OCI-LY7 (cell line): ENCODE measurements around the gene DNM3. TPM values are rescaled to one million over a fixed set of nuclear protein-coding genes. Genes with fewer than 3 reads are reported as not detected.

ENCODE experiments used
- BruUV-seq: library from RNA; stranded (reverse); fragments of 400-500 nt; replicated peaks from 2 replicates; lab custom pipeline; 2021; lab: Mats Ljungman, UMichigan
- CTCF ChIA-PET: fragments of 300-600 bp; sonication (Branson Sonifier 250); formaldehyde crosslinking; loops from one replicate; lab custom pipeline; 2022; ENCODE audit warnings: antibody characterized with exemption; ENCODE audit not compliant: unreplicated experiment; lab: Charles Lee
- POLR2A ChIA-PET: fragments of 300-600 bp; sonication (Branson Sonifier 250); formaldehyde crosslinking; loops from one replicate; lab custom pipeline; 2022; ENCODE audit warnings: antibody characterized with exemption; lab: Charles Lee
- DNase-seq: peaks from one replicate; pipeline ENCODE4 v3.0.0-alpha.2; 2015; ENCODE audit warnings: low spot score
- H2AFZ ChIP-seq: fragments of 200-600 bp; sonication (generic), shearing (Covaris generic); 2 replicates; pipeline ENCODE4 v1.6.1; 2014; ENCODE audit warnings: mild to moderate bottlenecking, antibody characterized with exemption, low read length, moderate library complexity
- H3K27ac ChIP-seq: fragments of 200-600 bp; sonication (generic); 2 replicates; pipeline ENCODE4 v1.5.1; 2014; ENCODE audit warnings: mixed run types, low read depth, mild to moderate bottlenecking, moderate library complexity, low read length, inconsistent platforms; ENCODE audit not compliant: poor library complexity, severe bottlenecking
- H3K36me3 ChIP-seq: fragments of 200-600 bp; sonication (generic); 2 replicates; pipeline ENCODE4 v1.6.1; 2014; ENCODE audit warnings: mild to moderate bottlenecking, antibody characterized with exemption, low read length, moderate library complexity, mixed read lengths; ENCODE audit not compliant: insufficient read depth
- H3K4me1 ChIP-seq: fragments of 200-600 bp; sonication (generic); 2 replicates; pipeline ENCODE4 v1.5.1; 2014; ENCODE audit warnings: mild to moderate bottlenecking, low read length; ENCODE audit not compliant: insufficient read depth, poor library complexity, severe bottlenecking
- H3K4me2 ChIP-seq: fragments of 200-600 bp; sonication (generic); 2 replicates; pipeline ENCODE4 v1.6.1; 2014; ENCODE audit warnings: mild to moderate bottlenecking, low read length
- H3K4me3 ChIP-seq: fragments of 200-600 bp; sonication (generic); 2 replicates; pipeline ENCODE4 v1.5.1; 2014; ENCODE audit warnings: mild to moderate bottlenecking, low read depth, low read length; ENCODE audit not compliant: poor library complexity, severe bottlenecking
- H3K79me2 ChIP-seq: fragments of 200-600 bp; sonication (generic); 2 replicates; pipeline ENCODE4 v1.6.1; 2016; ENCODE audit warnings: low read depth, mild to moderate bottlenecking, low read length, moderate library complexity, mixed read lengths; ENCODE audit not compliant: insufficient read depth
- H3K9me2 ChIP-seq: fragments of 200-600 bp; sonication (generic); 2 replicates; pipeline ENCODE4 v1.6.1; 2016; ENCODE audit warnings: mild to moderate bottlenecking, low read length, mixed read lengths; ENCODE audit not compliant: insufficient read depth
- H3K9me3 ChIP-seq: fragments of 200-600 bp; sonication (generic); 2 replicates; pipeline ENCODE4 v1.6.1; 2014; ENCODE audit warnings: mild to moderate bottlenecking, mixed run types, low read length, mixed read lengths
- H4K20me1 ChIP-seq: fragments of 200-600 bp; sonication (generic); 2 replicates; pipeline ENCODE4 v1.6.1; 2014; ENCODE audit warnings: mild to moderate bottlenecking, antibody characterized with exemption, low read length, moderate library complexity, mixed read lengths; ENCODE audit not compliant: insufficient read depth
- EZH2phosphoT487 ChIP-seq: fragments of 200-600 bp; sonication (generic); IDR thresholded peaks from 2 replicates; pipeline ENCODE4 v1.6.1; 2018; ENCODE audit warnings: low read depth, borderline replicate concordance, mild to moderate bottlenecking, mixed run types, antibody characterized with exemption, low read length, moderate library complexity, mixed read lengths
- intact Hi-C: fragments of 100-400 bp; cut with micrococcal nuclease; formaldehyde crosslinking; loops from one replicate; pipeline ENCODE4 v1.10.0; 2022; ENCODE audit not compliant: unreplicated experiment
- total RNA-seq, 2 experiments: library from RNA; depleted of rRNA in 1 of 2; stranded (reverse); fragments of >200 nt in 1 of 2; shearing (Covaris generic) in 1 of 2; gene quantifications; 2 replicates each; pipeline ENCODE4 v1.2.3, GENCODE V29; 2014 to 2022
- TF ChIP-seq, protein P1 (sequence below): fragments of 200-600 bp; sonication (generic); conservative IDR thresholded peaks from 2 replicates; pipeline ENCODE4 v1.5.1; 2014; ENCODE audit warnings: mild to moderate bottlenecking, antibody characterized with exemption, low read length, moderate library complexity, mixed read lengths

The DNM3 gene
- total RNA-seq, 2 experiments from 2014 or later = 0.47 to 0.61 TPM

DNA sequence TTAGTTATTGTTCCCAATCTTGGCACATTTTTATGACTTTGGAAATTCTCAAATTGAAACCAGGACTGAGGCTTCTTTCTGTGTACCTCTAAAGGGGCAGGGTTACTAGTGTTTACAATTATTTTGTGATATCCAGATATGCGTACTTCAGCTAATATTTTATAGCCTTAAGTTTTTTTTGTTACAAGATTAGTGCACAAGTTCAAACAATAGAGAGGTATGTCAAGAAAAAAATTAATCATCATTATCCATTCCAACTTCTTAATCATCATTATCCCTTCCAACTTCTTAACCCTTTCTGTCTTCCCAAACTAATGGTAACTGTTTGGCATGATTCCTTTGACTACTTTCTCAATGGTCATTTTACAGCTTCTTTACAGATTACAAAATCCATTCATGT, 306.2 kb downstream of the DNM3 start:
- no peak overlapping the region for H3K4me2 ChIP-seq
- no peak for DNase-seq
- H3K79me2 ChIP-seq = no peaks in the 10 kb centered on the region
- ChIA-PET POLR2A (interaction anchor here (0.9 kb wide), 2 partner anchors 8 to 212 kb away, joined by 3 read pairs; no protein-coding TSS in a partner anchor), CTCF (no interaction called here)
- intact Hi-C loops = no loop called here
- H4K20me1 ChIP-seq = no peaks in the 10 kb centered on the region
- TF ChIP-seq, protein P1, sequence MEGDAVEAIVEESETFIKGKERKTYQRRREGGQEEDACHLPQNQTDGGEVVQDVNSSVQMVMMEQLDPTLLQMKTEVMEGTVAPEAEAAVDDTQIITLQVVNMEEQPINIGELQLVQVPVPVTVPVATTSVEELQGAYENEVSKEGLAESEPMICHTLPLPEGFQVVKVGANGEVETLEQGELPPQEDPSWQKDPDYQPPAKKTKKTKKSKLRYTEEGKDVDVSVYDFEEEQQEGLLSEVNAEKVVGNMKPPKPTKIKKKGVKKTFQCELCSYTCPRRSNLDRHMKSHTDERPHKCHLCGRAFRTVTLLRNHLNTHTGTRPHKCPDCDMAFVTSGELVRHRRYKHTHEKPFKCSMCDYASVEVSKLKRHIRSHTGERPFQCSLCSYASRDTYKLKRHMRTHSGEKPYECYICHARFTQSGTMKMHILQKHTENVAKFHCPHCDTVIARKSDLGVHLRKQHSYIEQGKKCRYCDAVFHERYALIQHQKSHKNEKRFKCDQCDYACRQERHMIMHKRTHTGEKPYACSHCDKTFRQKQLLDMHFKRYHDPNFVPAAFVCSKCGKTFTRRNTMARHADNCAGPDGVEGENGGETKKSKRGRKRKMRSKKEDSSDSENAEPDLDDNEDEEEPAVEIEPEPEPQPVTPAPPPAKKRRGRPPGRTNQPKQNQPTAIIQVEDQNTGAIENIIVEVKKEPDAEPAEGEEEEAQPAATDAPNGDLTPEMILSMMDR = no peak
- TF ChIP-seq EZH2phosphoT487 = no peak
- no peak overlapping the region for H2AFZ ChIP-seq
- H3K9me2 ChIP-seq = no peaks in the 10 kb centered on the region
- no peaks in the 10 kb centered on the region for H3K36me3 ChIP-seq
- BruUV-seq = no TSS peak
- no peaks in the 10 kb centered on the region for H3K4me1 ChIP-seq
- H3K27ac ChIP-seq = no peak overlapping the region
- no peaks in the 10 kb centered on the region for H3K9me3 ChIP-seq
- H3K4me3 ChIP-seq = no peak overlapping the region

DNA sequence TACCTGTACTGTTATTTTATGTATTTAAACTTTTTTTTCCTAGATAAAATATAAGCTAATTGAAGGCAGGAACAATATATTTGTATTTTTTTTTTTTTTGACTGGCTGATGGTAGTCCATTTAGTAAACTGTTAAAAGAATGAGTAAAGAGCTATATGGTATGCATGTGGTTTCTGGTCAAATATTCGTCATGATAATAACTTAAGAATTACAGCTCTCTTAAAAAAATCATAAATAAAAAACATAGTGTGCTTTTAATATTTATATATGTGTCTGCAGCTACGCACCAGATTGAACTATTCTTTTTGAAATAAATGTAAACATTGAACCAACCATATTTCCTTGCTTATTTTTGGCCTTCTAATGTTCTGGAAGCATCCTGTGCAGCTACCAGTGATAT, 306.9 kb downstream of the DNM3 start:
- ChIA-PET POLR2A (interaction anchor here (0.9 kb wide), 2 partner anchors 9 to 211 kb away, joined by 3 read pairs; no protein-coding TSS in a partner anchor), CTCF (no interaction called here)
- intact Hi-C loops = no loop called here
- H2AFZ ChIP-seq = no peak overlapping the region
- no peaks in the 10 kb centered on the region for H3K9me3 ChIP-seq
- no peaks in the 10 kb centered on the region for H4K20me1 ChIP-seq
- no peak overlapping the region for H3K4me3 ChIP-seq
- no peak for DNase-seq
- BruUV-seq = no TSS peak
- no peaks in the 10 kb centered on the region for H3K79me2 ChIP-seq
- H3K27ac ChIP-seq = no peak overlapping the region
- no peak overlapping the region for H3K4me2 ChIP-seq
- H3K9me2 ChIP-seq = no peaks in the 10 kb centered on the region
- TF ChIP-seq EZH2phosphoT487 = no peak
- TF ChIP-seq, protein P1 = no peak
- no peaks in the 10 kb centered on the region for H3K4me1 ChIP-seq
- no peaks in the 10 kb centered on the region for H3K36me3 ChIP-seq

DNA sequence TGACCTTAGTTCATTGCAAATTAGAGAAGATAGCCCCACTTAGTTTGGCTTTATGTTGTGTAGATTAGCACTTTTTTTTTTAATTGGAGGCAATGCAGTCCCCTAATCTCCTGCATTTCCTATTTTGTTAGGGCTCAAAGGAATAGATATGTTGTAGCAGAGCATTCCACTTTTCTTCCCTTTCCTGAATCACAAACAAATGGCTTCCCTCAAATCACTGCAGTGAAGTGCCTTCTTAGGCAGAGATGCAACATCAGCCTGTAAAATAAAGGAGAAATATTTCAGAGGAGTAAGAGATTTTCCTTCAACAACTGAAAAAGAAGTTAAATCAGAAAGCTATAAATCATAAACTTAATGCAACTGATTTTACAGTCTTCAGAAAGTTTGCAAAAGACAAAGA, 307.4 kb downstream of the DNM3 start:
- Histone ChIP-seq H3K79me2 (no peaks in the 10 kb centered on the region), H2AFZ (no peak overlapping the region), H3K4me3 (no peak overlapping the region), H3K4me2 (no peak overlapping the region), H3K9me2 (no peaks in the 10 kb centered on the region), H3K36me3 (no peaks in the 10 kb centered on the region), H3K27ac (no peak overlapping the region), H3K9me3 (no peaks in the 10 kb centered on the region), H3K4me1 (no peaks in the 10 kb centered on the region), H4K20me1 (no peaks in the 10 kb centered on the region)
- BruUV-seq = no TSS peak
- TF ChIP-seq, protein P1 = no peak
- TF ChIP-seq EZH2phosphoT487 = no peak
- no peak for DNase-seq
- ChIA-PET POLR2A (interaction anchor here (0.9 kb wide), 1 partner anchor 9 kb away, joined by 3 read pairs; no protein-coding TSS in a partner anchor), CTCF (no interaction called here)
- intact Hi-C loops = no loop called here
